PFSK-1 (cell line): ENCODE measurements around the gene RAB6B.

Experiments used
- FOXP2 ChIP-seq: optimal IDR thresholded peaks from 2 replicates; pipeline ENCODE3; 2011; ENCODE audit warnings: borderline replicate concordance, control low read depth, inconsistent platforms; ENCODE audit not compliant: insufficient read depth; ENCODE audit errors: extremely low read length, extremely low read depth
- POLR2AphosphoS5 ChIP-seq: IDR thresholded peaks from 2 replicates; pipeline ENCODE4 v1.6.1; 2012; ENCODE audit warnings: low read depth, mild to moderate bottlenecking, control low read depth, low read length, moderate library complexity
- SIN3A ChIP-seq: IDR thresholded peaks from 2 replicates; pipeline ENCODE4 v1.6.1; 2012; ENCODE audit warnings: mild to moderate bottlenecking, low read length, moderate library complexity, borderline replicate concordance; ENCODE audit not compliant: insufficient read depth
- TAF1 ChIP-seq: IDR thresholded peaks from 2 replicates; pipeline ENCODE4 v1.6.1; 2012; ENCODE audit warnings: low read length, control low read depth, borderline replicate concordance; ENCODE audit not compliant: insufficient read depth
- TF ChIP-seq, protein P1 (sequence below), 2 experiments: IDR thresholded peaks; 2 replicates each; pipeline versions ENCODE4 v1.6.1 to v1.8.0; 2011 to 2012; ENCODE audit warnings: low read depth in 2 of 2, low read length in 2 of 2, control low read depth in 1 of 2, inconsistent platforms in 1 of 2, mild to moderate bottlenecking in 1 of 2, moderate library complexity in 1 of 2; ENCODE audit not compliant: insufficient read depth in 1 of 2

The RAB6B gene

DNA sequence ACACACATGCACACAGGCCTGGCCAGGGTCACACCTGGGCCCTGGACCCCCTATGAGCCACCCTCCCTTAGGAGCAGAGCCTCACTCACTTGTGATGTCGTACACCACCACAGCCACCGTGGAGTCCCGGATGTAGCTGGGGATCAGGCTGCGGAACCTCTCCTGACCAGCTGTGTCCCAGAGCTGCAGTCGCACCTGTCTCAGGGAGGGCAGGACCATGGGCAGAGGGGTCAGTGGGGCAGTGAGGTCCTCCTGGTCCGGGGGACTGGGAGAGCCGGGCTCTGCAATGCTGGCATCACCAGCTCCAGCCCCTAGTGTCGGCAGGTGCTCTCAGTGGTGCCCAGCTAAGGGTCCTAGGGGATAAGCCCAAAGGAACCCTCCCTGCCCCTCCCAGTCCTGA is 54.5 kb downstream of the RAB6B start:
- no peak for TF ChIP-seq FOXP2

DNA sequence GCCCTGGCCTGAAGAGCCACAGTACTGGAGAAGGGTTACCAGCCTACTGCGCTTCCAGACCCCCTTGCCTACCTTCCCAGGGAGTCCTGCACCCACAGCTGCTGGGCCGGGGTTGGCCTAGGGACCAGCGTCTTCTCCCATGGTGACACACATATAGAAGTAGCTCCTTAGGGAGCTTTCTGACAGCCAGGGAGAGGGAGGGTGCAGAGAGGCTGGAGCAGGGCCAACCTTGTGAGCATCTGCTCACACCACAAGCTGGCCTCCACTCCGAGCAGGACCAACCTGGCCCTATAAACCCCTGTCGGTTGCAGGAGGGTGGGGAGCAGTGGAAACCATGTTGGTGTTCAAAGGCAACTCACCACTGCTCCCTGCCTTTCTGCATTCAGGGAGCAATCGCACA is 54.9 kb downstream of the RAB6B start:
- no peak for TF ChIP-seq SIN3A
- TF ChIP-seq, protein P1, sequence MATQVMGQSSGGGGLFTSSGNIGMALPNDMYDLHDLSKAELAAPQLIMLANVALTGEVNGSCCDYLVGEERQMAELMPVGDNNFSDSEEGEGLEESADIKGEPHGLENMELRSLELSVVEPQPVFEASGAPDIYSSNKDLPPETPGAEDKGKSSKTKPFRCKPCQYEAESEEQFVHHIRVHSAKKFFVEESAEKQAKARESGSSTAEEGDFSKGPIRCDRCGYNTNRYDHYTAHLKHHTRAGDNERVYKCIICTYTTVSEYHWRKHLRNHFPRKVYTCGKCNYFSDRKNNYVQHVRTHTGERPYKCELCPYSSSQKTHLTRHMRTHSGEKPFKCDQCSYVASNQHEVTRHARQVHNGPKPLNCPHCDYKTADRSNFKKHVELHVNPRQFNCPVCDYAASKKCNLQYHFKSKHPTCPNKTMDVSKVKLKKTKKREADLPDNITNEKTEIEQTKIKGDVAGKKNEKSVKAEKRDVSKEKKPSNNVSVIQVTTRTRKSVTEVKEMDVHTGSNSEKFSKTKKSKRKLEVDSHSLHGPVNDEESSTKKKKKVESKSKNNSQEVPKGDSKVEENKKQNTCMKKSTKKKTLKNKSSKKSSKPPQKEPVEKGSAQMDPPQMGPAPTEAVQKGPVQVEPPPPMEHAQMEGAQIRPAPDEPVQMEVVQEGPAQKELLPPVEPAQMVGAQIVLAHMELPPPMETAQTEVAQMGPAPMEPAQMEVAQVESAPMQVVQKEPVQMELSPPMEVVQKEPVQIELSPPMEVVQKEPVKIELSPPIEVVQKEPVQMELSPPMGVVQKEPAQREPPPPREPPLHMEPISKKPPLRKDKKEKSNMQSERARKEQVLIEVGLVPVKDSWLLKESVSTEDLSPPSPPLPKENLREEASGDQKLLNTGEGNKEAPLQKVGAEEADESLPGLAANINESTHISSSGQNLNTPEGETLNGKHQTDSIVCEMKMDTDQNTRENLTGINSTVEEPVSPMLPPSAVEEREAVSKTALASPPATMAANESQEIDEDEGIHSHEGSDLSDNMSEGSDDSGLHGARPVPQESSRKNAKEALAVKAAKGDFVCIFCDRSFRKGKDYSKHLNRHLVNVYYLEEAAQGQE (IDR thresholded peaks at IDR 0.05; ENCODE audit: insufficient read depth in 1 of 2, low read depth in 2 of 2, low read length in 2 of 2) = no peak
- no peak for TF ChIP-seq TAF1
- TF ChIP-seq FOXP2 = no peak
- no peak for TF ChIP-seq POLR2AphosphoS5

DNA sequence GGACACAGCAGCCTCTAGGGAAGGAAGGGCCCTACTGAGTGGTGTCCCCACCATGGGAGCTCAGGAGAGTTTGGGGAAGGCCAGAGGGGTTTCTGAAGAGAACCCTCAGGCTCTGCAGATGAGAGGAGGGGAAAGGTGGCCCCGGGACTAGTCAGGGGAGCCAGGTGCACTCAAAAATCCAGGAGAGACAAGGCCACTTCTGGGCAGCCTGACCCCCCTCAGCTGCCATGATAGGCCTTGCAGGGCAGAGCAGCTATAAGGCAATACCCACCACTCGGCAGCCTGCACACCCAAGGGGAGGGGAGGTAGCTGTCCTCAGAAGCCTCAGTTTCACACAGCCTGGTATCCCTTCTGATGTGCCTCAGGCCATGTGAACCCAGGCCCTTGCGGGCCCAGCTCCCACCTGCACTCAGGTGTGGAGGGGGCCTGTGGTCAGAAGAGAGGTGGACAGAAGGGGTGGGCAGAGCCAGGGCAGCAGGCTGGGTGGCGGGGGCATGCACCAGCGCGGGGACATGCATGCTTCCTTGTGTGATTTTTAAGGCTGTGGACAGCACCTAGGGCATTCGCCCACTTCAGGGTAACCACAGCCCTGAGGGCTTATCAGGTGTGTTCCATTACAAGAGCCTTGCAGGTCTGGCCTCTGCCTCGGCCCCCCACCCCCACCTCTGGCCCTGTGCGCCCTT is 55.5 kb downstream of the RAB6B start:
- TF ChIP-seq, protein P1 (IDR thresholded peaks at IDR 0.05; ENCODE audit: insufficient read depth in 1 of 2, low read depth in 2 of 2, low read length in 2 of 2) = no peak
- TF ChIP-seq TAF1 = no peak
- no peak for TF ChIP-seq SIN3A
- no peak for TF ChIP-seq POLR2AphosphoS5
- no peak for TF ChIP-seq FOXP2

DNA sequence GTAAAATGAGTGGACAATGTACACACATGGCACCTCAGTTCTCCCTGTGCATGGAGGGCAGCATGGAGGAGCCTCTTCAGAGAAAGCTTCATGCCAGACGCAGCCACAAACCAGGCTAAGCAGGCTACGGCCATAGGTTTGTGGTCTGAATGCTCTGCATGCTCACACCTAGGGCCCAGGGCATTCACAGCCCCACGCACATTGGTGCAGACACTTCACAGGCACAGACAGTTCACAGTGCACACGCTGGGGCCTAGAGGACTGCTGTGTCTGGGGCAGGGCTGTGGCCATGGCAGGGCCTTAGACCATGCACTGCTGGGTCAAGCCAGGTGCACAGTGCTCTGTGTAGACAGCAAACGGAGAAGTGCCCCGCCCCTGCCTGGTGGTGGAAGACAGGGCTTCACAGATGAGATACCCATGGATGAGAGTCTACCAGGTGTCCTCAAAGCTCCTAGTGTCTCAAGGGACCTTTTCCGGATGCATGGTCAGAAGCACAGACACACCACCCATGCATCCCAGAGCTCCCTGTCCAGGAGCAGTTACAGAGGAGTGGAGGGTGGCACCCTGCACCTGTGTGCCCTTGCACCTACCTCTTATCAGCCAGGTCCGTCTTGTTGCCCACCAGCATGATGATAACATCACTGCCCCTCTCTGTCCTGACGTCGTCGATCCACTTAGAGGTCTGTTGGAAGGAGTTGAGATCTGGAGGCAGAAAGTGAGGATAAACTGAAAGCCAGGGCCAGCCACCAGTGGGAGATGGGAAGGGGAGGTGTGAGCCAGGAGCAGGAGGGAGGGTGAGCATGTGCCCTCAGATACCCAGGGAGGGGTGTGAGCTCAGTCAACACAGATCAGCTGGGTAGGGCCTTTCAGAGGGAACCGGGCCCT is 56.5 kb downstream of the RAB6B start:
- TF ChIP-seq FOXP2 (no peak), POLR2AphosphoS5 (no peak), SIN3A (no peak), TAF1 (no peak)
- TF ChIP-seq, protein P1 (IDR thresholded peaks at IDR 0.05; ENCODE audit: insufficient read depth in 1 of 2, low read depth in 2 of 2, low read length in 2 of 2) = no peak

DNA sequence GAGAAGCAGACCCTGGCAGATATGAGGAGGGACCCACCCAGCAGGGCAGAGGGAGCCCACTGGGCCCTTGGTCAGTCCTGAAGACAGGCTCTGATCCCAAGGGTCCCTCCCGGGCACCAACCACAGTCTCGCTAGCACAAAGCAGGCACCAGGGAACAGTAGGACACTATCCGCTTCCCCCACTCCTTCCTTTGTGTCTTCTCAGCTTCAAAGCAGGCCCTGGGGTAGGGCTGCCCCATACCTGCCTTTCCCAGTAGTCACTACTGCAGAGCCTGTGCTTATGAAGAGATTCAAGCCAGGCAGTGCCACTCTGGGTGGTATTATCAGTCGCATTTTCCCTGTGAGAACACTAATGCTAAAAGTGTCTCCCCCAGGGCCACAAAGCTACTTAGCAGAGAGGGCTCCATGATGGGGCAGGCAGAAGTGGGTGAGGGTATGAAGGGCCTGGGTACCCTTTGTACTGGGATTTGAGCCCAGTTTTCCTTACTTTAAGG is 57.3 kb downstream of the RAB6B start:
- TF ChIP-seq FOXP2 = no peak

DNA sequence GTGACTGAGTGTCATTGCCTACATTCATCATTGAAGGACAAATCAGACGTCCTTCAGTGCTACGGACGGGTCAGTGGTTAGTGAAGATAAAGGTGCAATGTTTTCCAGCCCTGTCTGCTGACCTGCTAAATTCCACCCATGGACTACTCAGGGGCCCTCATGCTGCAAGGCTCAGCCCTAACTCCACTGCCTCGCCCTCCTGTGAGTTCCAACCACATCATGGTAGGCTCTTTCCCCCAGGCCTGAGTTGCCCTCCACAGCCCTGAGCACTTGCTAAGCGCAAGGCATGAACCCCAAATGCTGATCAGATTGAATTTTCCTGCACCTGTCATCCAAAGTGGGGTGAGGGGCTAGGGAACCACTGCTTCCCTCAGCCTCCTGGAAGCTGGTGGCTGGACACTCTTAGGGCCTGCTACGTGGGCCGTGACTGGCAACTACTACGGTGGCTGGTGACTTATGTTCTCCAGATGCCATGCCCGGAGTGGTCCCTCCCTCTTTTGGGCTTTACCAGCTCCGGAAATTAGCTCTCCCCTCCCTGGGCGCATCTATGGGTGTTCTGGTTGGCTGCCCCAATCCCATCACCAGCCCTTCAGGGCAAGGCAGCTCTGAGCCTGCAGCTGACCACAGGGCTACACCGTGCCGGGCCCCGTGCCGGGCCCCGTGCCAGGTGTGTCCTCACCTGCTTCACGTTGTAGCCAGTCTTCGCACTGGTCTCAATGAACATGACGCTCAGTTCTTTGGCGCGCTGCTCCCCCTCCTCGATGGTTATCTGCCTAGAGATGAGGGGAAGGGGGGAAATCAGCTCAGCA is 58.0 kb downstream of the RAB6B start:
- TF ChIP-seq POLR2AphosphoS5 = no peak
- TF ChIP-seq, protein P1 (IDR thresholded peaks at IDR 0.05; ENCODE audit: insufficient read depth in 1 of 2, low read depth in 2 of 2, low read length in 2 of 2) = no peak
